ENCODE results near the gene HINT2. TPM values are rescaled to one million over a fixed set of nuclear protein-coding genes. Genes with fewer than 3 reads are reported as not detected.

HINT2 gene
- total RNA-seq, 1 donor from 2014 or later = 32.0 TPM

GRCh38 chr9:35839926-35840325, 25.1 kb upstream of the HINT2 start:
- Mint-ChIP-seq H3K36me3 (ENCODE audit: low read depth) (peaks cover 9% of the 10 kb centered on the region), H3K4me3 (ENCODE audit: unreplicated experiment) (no peak overlapping the region), H3K4me1 (ENCODE audit: low read depth) (peaks cover 7% of the 10 kb centered on the region), H3K27ac (ENCODE audit: unreplicated experiment) (no peak overlapping the region), H3K27me3 (ENCODE audit: low read depth) (no peaks in the 10 kb centered on the region), H3K9me3 (ENCODE audit: low read depth) (no peaks in the 10 kb centered on the region)
- DNase-seq (ENCODE audit: low spot score) = peak; percentile 18
- no peak for TF ChIP-seq CTCF (IDR thresholded peaks at IDR 0.05)

- peak; percentile 26 for DNase-seq (ENCODE audit: low spot score)
- no peaks in the 10 kb centered on the region for H3K27me3 Mint-ChIP-seq (ENCODE audit: low read depth)
- peaks cover 9% of the 10 kb centered on the region for H3K36me3 Mint-ChIP-seq (ENCODE audit: low read depth)
- no peak overlapping the region for H3K4me3 Mint-ChIP-seq (ENCODE audit: unreplicated experiment)
- H3K27ac Mint-ChIP-seq (ENCODE audit: unreplicated experiment) = no peak overlapping the region
- H3K4me1 Mint-ChIP-seq (ENCODE audit: low read depth) = peaks cover 12% of the 10 kb centered on the region
- no peaks in the 10 kb centered on the region for H3K9me3 Mint-ChIP-seq (ENCODE audit: low read depth)
- TF ChIP-seq CTCF (IDR thresholded peaks at IDR 0.05) = no peak
Measured at GRCh38 chr9:35836595-35836994, 21.8 kb upstream of the HINT2 start.

- peak; percentile 19 for DNase-seq (ENCODE audit: low spot score)
- Mint-ChIP-seq H3K9me3 (ENCODE audit: low read depth) (no peaks in the 10 kb centered on the region), H3K4me1 (ENCODE audit: low read depth) (peaks cover 17% of the 10 kb centered on the region), H3K27me3 (ENCODE audit: low read depth) (no peaks in the 10 kb centered on the region), H3K36me3 (ENCODE audit: low read depth) (peaks cover 9% of the 10 kb centered on the region), H3K4me3 (ENCODE audit: unreplicated experiment) (no peak overlapping the region), H3K27ac (ENCODE audit: unreplicated experiment) (no peak overlapping the region)
- no peak for TF ChIP-seq CTCF (IDR thresholded peaks at IDR 0.05)
Measured at GRCh38 chr9:35835766-35836165, 20.9 kb upstream of the HINT2 start.

GRCh38 chr9:35835216-35835632, 20.4 kb upstream of the HINT2 start:
- H3K4me3 Mint-ChIP-seq (ENCODE audit: unreplicated experiment) = no peak overlapping the region
- H3K9me3 Mint-ChIP-seq (ENCODE audit: low read depth) = no peaks in the 10 kb centered on the region
- H3K27ac Mint-ChIP-seq (ENCODE audit: unreplicated experiment) = no peak overlapping the region
- H3K4me1 Mint-ChIP-seq (ENCODE audit: low read depth) = peaks cover 22% of the 10 kb centered on the region
- peak; percentile 77 for DNase-seq (ENCODE audit: low spot score)
- TF ChIP-seq CTCF (IDR thresholded peaks at IDR 0.05) = peak; percentile 54
- H3K27me3 Mint-ChIP-seq (ENCODE audit: low read depth) = no peaks in the 10 kb centered on the region
- H3K36me3 Mint-ChIP-seq (ENCODE audit: low read depth) = peaks cover 9% of the 10 kb centered on the region

GRCh38 chr9:35834260-35835215, 19.7 kb upstream of the HINT2 start:
- H3K4me3 Mint-ChIP-seq (ENCODE audit: unreplicated experiment) = no peak overlapping the region
- H3K9me3 Mint-ChIP-seq (ENCODE audit: low read depth) = no peaks in the 10 kb centered on the region
- no peak overlapping the region for H3K27ac Mint-ChIP-seq (ENCODE audit: unreplicated experiment)

More at GRCh38 chr9:35834260-35835215, 19.7 kb upstream of the HINT2 start:
- no peaks in the 10 kb centered on the region for H3K27me3 Mint-ChIP-seq (ENCODE audit: low read depth)
- TF ChIP-seq CTCF (IDR thresholded peaks at IDR 0.05) = no peak
- peaks cover 7% of the 10 kb centered on the region for H3K36me3 Mint-ChIP-seq (ENCODE audit: low read depth)
- H3K4me1 Mint-ChIP-seq (ENCODE audit: low read depth) = peaks cover 29% of the 10 kb centered on the region
- peak; percentile 60 for DNase-seq (ENCODE audit: low spot score)

All from chondrocyte (in vitro differentiated cells).